GM23338 (cell line): ENCODE results near the gene ADGRB3. TPM values are rescaled to one million over a fixed set of nuclear protein-coding genes. Genes with fewer than 3 reads are reported as not detected.
"Not testable (repeated sequence)": the region's sequence is repeated elsewhere in the genome, so short reads cannot be mapped to it uniquely, and the experiment has no call there.

Experiments used
- ATAC-seq: fragments of 200-7000 bp; cut with Tn5 transposase; 3 replicates; pipeline ENCODE4 v1.9.1; 2020
- DNase-seq: peaks from one replicate; pipeline ENCODE4 v3.0.0-alpha.2; 2015; ENCODE audit warnings: low spot score
- H2AFZ ChIP-seq: fragments of 200-600 bp; sonication (generic); 2 replicates; pipeline ENCODE4 v1.8.0; 2016; ENCODE audit warnings: antibody characterized with exemption, mild to moderate bottlenecking, moderate library complexity
- H3F3A ChIP-seq: fragments of 200-600 bp; sonication (generic); replicated peaks from 2 replicates; pipeline ENCODE4 v1.8.0; 2017; ENCODE audit warnings: antibody characterized with exemption, mixed run types, low read depth
- H3K27ac ChIP-seq: fragments of 200-600 bp; sonication (generic); 2 replicates; pipeline ENCODE4 v1.6.1; 2016; ENCODE audit warnings: low read depth
- H3K27me3 ChIP-seq: fragments of 200-600 bp; sonication (generic); 2 replicates; pipeline ENCODE4 v1.8.0; 2016; ENCODE audit warnings: mild to moderate bottlenecking, mixed run types, moderate library complexity; ENCODE audit not compliant: insufficient read depth
- H3K36me3 ChIP-seq: fragments of 200-600 bp; sonication (generic); 2 replicates; pipeline ENCODE4 v1.8.0; 2016; ENCODE audit warnings: mild to moderate bottlenecking; ENCODE audit not compliant: insufficient read depth
- H3K4me1 ChIP-seq: fragments of 200-600 bp; sonication (generic); 2 replicates; pipeline ENCODE4 v1.8.0; 2016; ENCODE audit warnings: mild to moderate bottlenecking, moderate library complexity; ENCODE audit not compliant: insufficient read depth
- H3K4me2 ChIP-seq: fragments of 200-600 bp; sonication (generic); 2 replicates; pipeline ENCODE4 v1.7.1; 2017; ENCODE audit warnings: mixed run types
- H3K4me3 ChIP-seq: fragments of 200-600 bp; sonication (generic); 2 replicates; pipeline ENCODE4 v1.6.1; 2016; ENCODE audit warnings: mixed run types
- H3K79me2 ChIP-seq: fragments of 200-600 bp; sonication (generic); replicated peaks from 2 replicates; pipeline ENCODE4 v1.8.0; 2017; ENCODE audit warnings: mild to moderate bottlenecking; ENCODE audit not compliant: insufficient read depth
- H3K9me2 ChIP-seq: fragments of 200-600 bp; sonication (generic); 2 replicates; pipeline ENCODE4 v1.8.0; 2017; ENCODE audit not compliant: insufficient read depth
- H4K20me1 ChIP-seq: fragments of 200-600 bp; sonication (generic); replicated peaks from 2 replicates; pipeline ENCODE4 v1.8.0; 2017; ENCODE audit warnings: mild to moderate bottlenecking; ENCODE audit not compliant: insufficient read depth
- H3K27ac Mint-ChIP-seq: 2 replicates; pipeline ENCODE4 v1.8.0; 2020; ENCODE audit warnings: inconsistent platforms, mild to moderate bottlenecking, moderate library complexity, mixed read lengths
- H3K27me3 Mint-ChIP-seq: 3 replicates; pipeline ENCODE4 v1.8.0; 2022; ENCODE audit warnings: low read depth, mild to moderate bottlenecking, moderate library complexity, mixed read lengths, inconsistent platforms; ENCODE audit not compliant: insufficient read depth, poor library complexity
- H3K36me3 Mint-ChIP-seq: 3 replicates; pipeline ENCODE4 v1.8.0; 2021; ENCODE audit warnings: low read depth, mild to moderate bottlenecking, inconsistent platforms, moderate library complexity, mixed read lengths
- H3K4me1 Mint-ChIP-seq: 3 replicates; pipeline ENCODE4 v1.8.0; 2020; ENCODE audit warnings: mild to moderate bottlenecking, inconsistent platforms, mixed read lengths
- H3K4me3 Mint-ChIP-seq: 3 replicates; pipeline ENCODE4 v1.8.0; 2021; ENCODE audit warnings: moderate library complexity, mild to moderate bottlenecking, inconsistent platforms, mixed read lengths
- H3K9me3 Mint-ChIP-seq: 3 replicates; pipeline ENCODE4 v1.8.0; 2020; ENCODE audit warnings: moderate library complexity, mild to moderate bottlenecking, inconsistent platforms, mixed read lengths
- CREB1 ChIP-seq: fragments of 250-450 bp; sonication (Bioruptor Pico); IDR thresholded peaks from 2 replicates; pipeline ENCODE4 v1.5.0; 2020; ENCODE audit warnings: low read depth, mild to moderate bottlenecking, moderate library complexity
- CTCF ChIP-seq, 2 experiments: fragments of 200-600 bp in 1 of 2; sonication (generic) in 1 of 2; conservative IDR thresholded peaks; 2 replicates each; pipeline versions ENCODE4 v1.5.1 to v1.6.1; 2016 to 2017; ENCODE audit warnings: antibody characterized with exemption in 2 of 2, low read depth in 2 of 2, mild to moderate bottlenecking in 2 of 2, moderate library complexity in 1 of 2
- EZH2 ChIP-seq: fragments of 200-600 bp; sonication (generic); IDR thresholded peaks from one replicate; pipeline ENCODE4 v1.8.0; 2017; ENCODE audit warnings: antibody characterized with exemption, mild to moderate bottlenecking, low read depth; ENCODE audit not compliant: unreplicated experiment
- EZH2phosphoT487 ChIP-seq: fragments of 200-600 bp; sonication (generic); IDR thresholded peaks from one replicate; pipeline ENCODE4 v1.8.1; 2018; ENCODE audit warnings: antibody characterized with exemption; ENCODE audit not compliant: unreplicated experiment
- JUNB ChIP-seq: IDR thresholded peaks from one replicate; pipeline ENCODE4 v1.6.1; 2016; ENCODE audit warnings: antibody characterized with exemption; ENCODE audit not compliant: unreplicated experiment
- NANOG ChIP-seq: IDR thresholded peaks from 2 replicates; pipeline ENCODE4 v1.6.1; 2016; ENCODE audit warnings: antibody characterized with exemption, borderline replicate concordance
- POLR2AphosphoS5 ChIP-seq: IDR thresholded peaks from 2 replicates; pipeline ENCODE4 v1.6.1; 2016; ENCODE audit warnings: antibody characterized with exemption, low read depth
- STAT1 ChIP-seq: IDR thresholded peaks from one replicate; pipeline ENCODE4 v1.6.1; 2016; ENCODE audit warnings: antibody characterized with exemption; ENCODE audit not compliant: unreplicated experiment
- ZNF114 ChIP-seq: fragments of 250-450 bp; sonication (Bioruptor Pico); IDR thresholded peaks from 2 replicates; pipeline ENCODE4 v1.5.0; 2020; ENCODE audit warnings: mild to moderate bottlenecking, moderate library complexity
- ZNF331 ChIP-seq: fragments of 250-450 bp; sonication (Bioruptor Pico); IDR thresholded peaks from 2 replicates; pipeline ENCODE4 v1.5.0; 2020; ENCODE audit warnings: low read depth, mild to moderate bottlenecking, moderate library complexity
- ZNF462 ChIP-seq: fragments of 250-450 bp; sonication (Bioruptor Pico); IDR thresholded peaks from 2 replicates; pipeline ENCODE4 v1.5.0; 2020; ENCODE audit warnings: mild to moderate bottlenecking, moderate library complexity
- polyA plus RNA-seq: library from polyadenylated mRNA; unstranded; fragments of >200 nt; fragmentation: Nextera tagmentation; extraction: Ambion mirVana; gene quantifications from 2 replicates; pipeline ENCODE4 v1.2.1, GENCODE V29; 2016
- total RNA-seq: library from RNA; depleted of rRNA; stranded (reverse); fragments of >200 nt; shearing (Covaris generic); gene quantifications from 2 replicates; pipeline ENCODE4 v1.2.3, GENCODE V29; 2014

The ADGRB3 gene
- total and polyA plus RNA-seq, 2 experiments from 2014 or later: 0.92 to 4.0 TPM

- H3K9me3 Mint-ChIP-seq, H3K27ac Mint-ChIP-seq, ATAC-seq, H3K36me3 Mint-ChIP-seq, H4K20me1 ChIP-seq, H3F3A ChIP-seq, H3K27me3 Mint-ChIP-seq, H3K36me3 ChIP-seq, H2AFZ ChIP-seq, H3K79me2 ChIP-seq, H3K4me2 ChIP-seq, H3K4me1 Mint-ChIP-seq, H3K27me3 ChIP-seq, H3K9me2 ChIP-seq, H3K27ac ChIP-seq, H3K4me3 Mint-ChIP-seq, DNase-seq, H3K4me3 ChIP-seq, H3K4me1 ChIP-seq: not testable (repeated sequence)
Observed at GRCh38 chr6:68981668-68982067, 346.6 kb downstream of the ADGRB3 start.

GRCh38 chr6:68988698-68989097 lies 353.6 kb downstream of the ADGRB3 start:
- H3K27ac Mint-ChIP-seq: no peak overlapping the region
- H3K4me1 ChIP-seq: no peaks in the 10 kb centered on the region
- H3K27ac ChIP-seq: no peak overlapping the region
- H3K79me2 ChIP-seq: no peaks in the 10 kb centered on the region
- H3K4me3 Mint-ChIP-seq: no peak overlapping the region
- H3K27me3 Mint-ChIP-seq: no peaks in the 10 kb centered on the region
- H3K36me3 Mint-ChIP-seq: no peaks in the 10 kb centered on the region
- no peak overlapping the region for H3K4me2 ChIP-seq
- ATAC-seq (no peak), DNase-seq (no peak)
- no peaks in the 10 kb centered on the region for H3K9me3 Mint-ChIP-seq
- H3F3A ChIP-seq: no peaks in the 10 kb centered on the region
- H3K27me3 ChIP-seq: no peaks in the 10 kb centered on the region
- TF ChIP-seq ZNF462 (CRISPR knock-in tag) (no peak), EZH2 (no peak), NANOG (no peak), CREB1 (CRISPR knock-in tag) (no peak), ZNF114 (CRISPR knock-in tag) (no peak), ZNF331 (no peak), POLR2AphosphoS5 (no peak), JUNB (no peak), STAT1 (no peak), CTCF (conservative IDR thresholded peaks at IDR 0.05; ENCODE audit: low read depth in 2 of 2) (no peak), EZH2phosphoT487 (no peak)
- peaks cover 1% of the 10 kb centered on the region; the same call in 2 of the 3 replicates for H3K4me1 Mint-ChIP-seq
- H4K20me1 ChIP-seq: no peaks in the 10 kb centered on the region
- H2AFZ ChIP-seq: no peak overlapping the region
- no peak overlapping the region for H3K4me3 ChIP-seq
- H3K9me2 ChIP-seq: no peaks in the 10 kb centered on the region
- no peaks in the 10 kb centered on the region for H3K36me3 ChIP-seq
